Mammary epithelial cell (primary cell): ENCODE data around the gene NF2.

Source experiments
- EZH2 ChIP-seq: IDR thresholded peaks from 2 replicates; pipeline ENCODE4 v1.6.1; 2012; ENCODE audit warnings: low read length, inconsistent platforms, borderline replicate concordance
- TF ChIP-seq, protein P1 (sequence below), 2 donors: IDR thresholded peaks in 1 of 2; conservative IDR thresholded peaks in 1 of 2; 2 replicates each; pipeline ENCODE4 v1.5.1; 2011 to 2012; ENCODE audit warnings: inconsistent platforms in 2 of 2, low read length in 2 of 2, mild to moderate bottlenecking in 2 of 2, control low read depth in 1 of 2, low read depth in 1 of 2; ENCODE audit not compliant: insufficient read depth in 1 of 2; ENCODE audit errors: extremely low read depth in 1 of 2

DNA sequence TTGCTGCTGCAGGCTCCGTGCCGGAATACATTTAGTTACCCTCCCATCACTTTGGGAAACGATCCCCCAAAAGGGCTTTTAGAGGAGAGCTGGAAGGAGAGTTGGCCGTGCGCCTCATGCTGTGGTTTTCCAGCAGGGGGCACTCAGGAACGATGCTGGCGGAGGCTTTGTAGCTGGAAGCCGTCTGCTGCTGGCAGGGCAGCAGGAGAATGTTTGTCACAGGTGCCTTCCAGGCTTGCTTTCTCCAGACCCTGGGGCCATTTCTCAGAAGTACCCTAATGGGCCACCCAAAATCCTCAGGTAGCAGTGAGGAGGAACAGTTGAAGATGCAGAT, 86.4 kb downstream of the NF2 start:
- TF ChIP-seq, protein P1, sequence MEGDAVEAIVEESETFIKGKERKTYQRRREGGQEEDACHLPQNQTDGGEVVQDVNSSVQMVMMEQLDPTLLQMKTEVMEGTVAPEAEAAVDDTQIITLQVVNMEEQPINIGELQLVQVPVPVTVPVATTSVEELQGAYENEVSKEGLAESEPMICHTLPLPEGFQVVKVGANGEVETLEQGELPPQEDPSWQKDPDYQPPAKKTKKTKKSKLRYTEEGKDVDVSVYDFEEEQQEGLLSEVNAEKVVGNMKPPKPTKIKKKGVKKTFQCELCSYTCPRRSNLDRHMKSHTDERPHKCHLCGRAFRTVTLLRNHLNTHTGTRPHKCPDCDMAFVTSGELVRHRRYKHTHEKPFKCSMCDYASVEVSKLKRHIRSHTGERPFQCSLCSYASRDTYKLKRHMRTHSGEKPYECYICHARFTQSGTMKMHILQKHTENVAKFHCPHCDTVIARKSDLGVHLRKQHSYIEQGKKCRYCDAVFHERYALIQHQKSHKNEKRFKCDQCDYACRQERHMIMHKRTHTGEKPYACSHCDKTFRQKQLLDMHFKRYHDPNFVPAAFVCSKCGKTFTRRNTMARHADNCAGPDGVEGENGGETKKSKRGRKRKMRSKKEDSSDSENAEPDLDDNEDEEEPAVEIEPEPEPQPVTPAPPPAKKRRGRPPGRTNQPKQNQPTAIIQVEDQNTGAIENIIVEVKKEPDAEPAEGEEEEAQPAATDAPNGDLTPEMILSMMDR (conservative IDR thresholded peaks at IDR 0.05 in 1 of 2, IDR thresholded peaks at IDR 0.05 in 1 of 2; ENCODE audit: extremely low read depth in 1 of 2, insufficient read depth in 1 of 2, low read depth in 1 of 2, low read length in 2 of 2): peak; percentile 59 to 81
- TF ChIP-seq EZH2: no peak
